WTC11 (cell line): ENCODE results near the gene PDE8B. TPM values are rescaled to one million over a fixed set of nuclear protein-coding genes. Genes with fewer than 3 reads are reported as not detected.

ENCODE experiments used
- ATAC-seq: fragments of 200-7000 bp; cut with Tn5 transposase; 2 replicates; pipeline ENCODE4 v1.10.0; 2021; ENCODE audit warnings: mild to moderate bottlenecking, moderate library complexity
- CTCF ChIA-PET: fragments of 300-600 bp; sonication (Branson Sonifier 250); formaldehyde crosslinking; loops from one replicate; lab custom pipeline; 2021; ENCODE audit warnings: antibody characterized with exemption; lab: Charles Lee
- POLR2A ChIA-PET: fragments of 350-600 bp; sonication (Branson Sonifier 250); formaldehyde crosslinking; loops from one replicate; lab custom pipeline; 2021; ENCODE audit warnings: antibody characterized with exemption; lab: Charles Lee
- DNase-seq: peaks from one replicate; pipeline ENCODE4 v3.0.0; 2021; ENCODE audit warnings: low spot score
- H3K27ac Mint-ChIP-seq: 2 replicates; pipeline ENCODE4 v1.8.0; 2021; ENCODE audit warnings: mixed read lengths
- H3K27me3 Mint-ChIP-seq: 2 replicates; pipeline ENCODE4 v1.8.0; 2021; ENCODE audit warnings: low read depth, mild to moderate bottlenecking, moderate library complexity, mixed read lengths
- H3K36me3 Mint-ChIP-seq: 2 replicates; pipeline ENCODE4 v1.8.0; 2021; ENCODE audit warnings: mixed read lengths
- H3K4me1 Mint-ChIP-seq: 2 replicates; pipeline ENCODE4 v1.8.0; 2022; ENCODE audit warnings: mixed read lengths
- H3K4me3 Mint-ChIP-seq: 2 replicates; pipeline ENCODE4 v1.8.0; 2021; ENCODE audit warnings: mild to moderate bottlenecking, moderate library complexity, mixed read lengths
- H3K9me3 Mint-ChIP-seq: 2 replicates; pipeline ENCODE4 v1.8.0; 2021; ENCODE audit warnings: mixed read lengths
- MLX ChIP-seq: sonication (generic); formaldehyde crosslinking; IDR thresholded peaks from 2 replicates; pipeline ENCODE4 v1.8.1; 2023; ENCODE audit warnings: mild to moderate bottlenecking, missing genetic modification reagents, moderate library complexity
- MYBL2 ChIP-seq: sonication (generic); formaldehyde crosslinking; IDR thresholded peaks from 2 replicates; pipeline ENCODE4 v1.8.1; 2023; ENCODE audit warnings: mild to moderate bottlenecking, moderate library complexity, missing genetic modification reagents
- PREB ChIP-seq: sonication (generic); formaldehyde crosslinking; IDR thresholded peaks from 2 replicates; pipeline ENCODE4 v1.8.1; 2022; ENCODE audit warnings: mild to moderate bottlenecking, missing genetic modification reagents, moderate library complexity, borderline replicate concordance
- RORB ChIP-seq: fragments of 250-450 bp; sonication (Bioruptor Pico); IDR thresholded peaks from 2 replicates; pipeline ENCODE4 v1.9.0; 2021; ENCODE audit warnings: mild to moderate bottlenecking
- TEAD1 ChIP-seq: sonication (generic); formaldehyde crosslinking; IDR thresholded peaks from 2 replicates; pipeline ENCODE4 v1.8.0; 2022; ENCODE audit warnings: mild to moderate bottlenecking, missing genetic modification reagents
- TP53 ChIP-seq: sonication (generic); formaldehyde crosslinking; IDR thresholded peaks from 2 replicates; pipeline ENCODE4 v1.8.1; 2023; ENCODE audit warnings: mild to moderate bottlenecking, missing genetic modification reagents
- ZBTB21 ChIP-seq: sonication (generic); formaldehyde crosslinking; IDR thresholded peaks from 2 replicates; pipeline ENCODE4 v1.8.1; 2023; ENCODE audit warnings: mild to moderate bottlenecking, missing genetic modification reagents, borderline replicate concordance
- ZNF121 ChIP-seq: sonication (generic); formaldehyde crosslinking; IDR thresholded peaks from 2 replicates; pipeline ENCODE4 v1.8.0; 2023; ENCODE audit warnings: missing genetic modification reagents
- total RNA-seq: library from RNA; stranded (reverse); gene quantifications from 3 replicates; pipeline ENCODE4 v1.2.3, GENCODE V29; 2021
- TF ChIP-seq, protein P1 (sequence below): sonication (generic); formaldehyde crosslinking; IDR thresholded peaks from 2 replicates; pipeline ENCODE4 v1.8.1; 2023; ENCODE audit warnings: mild to moderate bottlenecking, missing genetic modification reagents, borderline replicate concordance
- TF ChIP-seq, protein P2 (sequence below): sonication (generic); formaldehyde crosslinking; IDR thresholded peaks from 2 replicates; pipeline ENCODE4 v1.8.1; 2022; ENCODE audit warnings: low read depth, missing genetic modification reagents, borderline replicate concordance
- TF ChIP-seq, protein P3 (sequence below): sonication (generic); formaldehyde crosslinking; IDR thresholded peaks from 2 replicates; pipeline ENCODE4 v1.8.1; 2023; ENCODE audit warnings: mild to moderate bottlenecking, missing genetic modification reagents
- TF ChIP-seq, protein P4 (sequence below): sonication (generic); formaldehyde crosslinking; IDR thresholded peaks from 2 replicates; pipeline ENCODE4 v1.8.0; 2023; ENCODE audit warnings: missing genetic modification reagents

PDE8B gene
- total RNA-seq, 1 experiment from 2014 or later = 0.31 TPM

GRCh38 chr5:77355080-77355479 lies 144.6 kb downstream of the PDE8B start (continued):
- TF ChIP-seq, protein P1, sequence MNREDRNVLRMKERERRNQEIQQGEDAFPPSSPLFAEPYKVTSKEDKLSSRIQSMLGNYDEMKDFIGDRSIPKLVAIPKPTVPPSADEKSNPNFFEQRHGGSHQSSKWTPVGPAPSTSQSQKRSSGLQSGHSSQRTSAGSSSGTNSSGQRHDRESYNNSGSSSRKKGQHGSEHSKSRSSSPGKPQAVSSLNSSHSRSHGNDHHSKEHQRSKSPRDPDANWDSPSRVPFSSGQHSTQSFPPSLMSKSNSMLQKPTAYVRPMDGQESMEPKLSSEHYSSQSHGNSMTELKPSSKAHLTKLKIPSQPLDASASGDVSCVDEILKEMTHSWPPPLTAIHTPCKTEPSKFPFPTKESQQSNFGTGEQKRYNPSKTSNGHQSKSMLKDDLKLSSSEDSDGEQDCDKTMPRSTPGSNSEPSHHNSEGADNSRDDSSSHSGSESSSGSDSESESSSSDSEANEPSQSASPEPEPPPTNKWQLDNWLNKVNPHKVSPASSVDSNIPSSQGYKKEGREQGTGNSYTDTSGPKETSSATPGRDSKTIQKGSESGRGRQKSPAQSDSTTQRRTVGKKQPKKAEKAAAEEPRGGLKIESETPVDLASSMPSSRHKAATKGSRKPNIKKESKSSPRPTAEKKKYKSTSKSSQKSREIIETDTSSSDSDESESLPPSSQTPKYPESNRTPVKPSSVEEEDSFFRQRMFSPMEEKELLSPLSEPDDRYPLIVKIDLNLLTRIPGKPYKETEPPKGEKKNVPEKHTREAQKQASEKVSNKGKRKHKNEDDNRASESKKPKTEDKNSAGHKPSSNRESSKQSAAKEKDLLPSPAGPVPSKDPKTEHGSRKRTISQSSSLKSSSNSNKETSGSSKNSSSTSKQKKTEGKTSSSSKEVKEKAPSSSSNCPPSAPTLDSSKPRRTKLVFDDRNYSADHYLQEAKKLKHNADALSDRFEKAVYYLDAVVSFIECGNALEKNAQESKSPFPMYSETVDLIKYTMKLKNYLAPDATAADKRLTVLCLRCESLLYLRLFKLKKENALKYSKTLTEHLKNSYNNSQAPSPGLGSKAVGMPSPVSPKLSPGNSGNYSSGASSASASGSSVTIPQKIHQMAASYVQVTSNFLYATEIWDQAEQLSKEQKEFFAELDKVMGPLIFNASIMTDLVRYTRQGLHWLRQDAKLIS (CRISPR knock-in tag) = no peak
- TF ChIP-seq, protein P2, sequence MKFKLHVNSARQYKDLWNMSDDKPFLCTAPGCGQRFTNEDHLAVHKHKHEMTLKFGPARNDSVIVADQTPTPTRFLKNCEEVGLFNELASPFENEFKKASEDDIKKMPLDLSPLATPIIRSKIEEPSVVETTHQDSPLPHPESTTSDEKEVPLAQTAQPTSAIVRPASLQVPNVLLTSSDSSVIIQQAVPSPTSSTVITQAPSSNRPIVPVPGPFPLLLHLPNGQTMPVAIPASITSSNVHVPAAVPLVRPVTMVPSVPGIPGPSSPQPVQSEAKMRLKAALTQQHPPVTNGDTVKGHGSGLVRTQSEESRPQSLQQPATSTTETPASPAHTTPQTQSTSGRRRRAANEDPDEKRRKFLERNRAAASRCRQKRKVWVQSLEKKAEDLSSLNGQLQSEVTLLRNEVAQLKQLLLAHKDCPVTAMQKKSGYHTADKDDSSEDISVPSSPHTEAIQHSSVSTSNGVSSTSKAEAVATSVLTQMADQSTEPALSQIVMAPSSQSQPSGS = no peak

- H3K36me3 Mint-ChIP-seq = no peaks in the 10 kb centered on the region
- DNase-seq = no peak
- no peak overlapping the region for H3K4me3 Mint-ChIP-seq
- ChIA-PET POLR2A (no interaction called here), CTCF (no interaction called here)
- no peaks in the 10 kb centered on the region for H3K27me3 Mint-ChIP-seq
- no peaks in the 10 kb centered on the region for H3K4me1 Mint-ChIP-seq
- H3K9me3 Mint-ChIP-seq = no peaks in the 10 kb centered on the region
- no peak for TF ChIP-seq MLX
- TF ChIP-seq PREB = no peak
- no peak for TF ChIP-seq TEAD1 (CRISPR knock-in tag)
- TF ChIP-seq TP53 = no peak
- no peak for TF ChIP-seq RORB (CRISPR knock-in tag)
- TF ChIP-seq, protein P3, sequence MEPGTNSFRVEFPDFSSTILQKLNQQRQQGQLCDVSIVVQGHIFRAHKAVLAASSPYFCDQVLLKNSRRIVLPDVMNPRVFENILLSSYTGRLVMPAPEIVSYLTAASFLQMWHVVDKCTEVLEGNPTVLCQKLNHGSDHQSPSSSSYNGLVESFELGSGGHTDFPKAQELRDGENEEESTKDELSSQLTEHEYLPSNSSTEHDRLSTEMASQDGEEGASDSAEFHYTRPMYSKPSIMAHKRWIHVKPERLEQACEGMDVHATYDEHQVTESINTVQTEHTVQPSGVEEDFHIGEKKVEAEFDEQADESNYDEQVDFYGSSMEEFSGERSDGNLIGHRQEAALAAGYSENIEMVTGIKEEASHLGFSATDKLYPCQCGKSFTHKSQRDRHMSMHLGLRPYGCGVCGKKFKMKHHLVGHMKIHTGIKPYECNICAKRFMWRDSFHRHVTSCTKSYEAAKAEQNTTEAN (CRISPR knock-in tag) = no peak
- no peak for TF ChIP-seq MYBL2
- no peak for TF ChIP-seq ZBTB21 (CRISPR knock-in tag)
- TF ChIP-seq ZNF121 (CRISPR knock-in tag) = no peak
- no peak overlapping the region for H3K27ac Mint-ChIP-seq
- no peak for ATAC-seq
Measured at GRCh38 chr5:77355751-77356150, 145.3 kb downstream of the PDE8B start.

DNA sequence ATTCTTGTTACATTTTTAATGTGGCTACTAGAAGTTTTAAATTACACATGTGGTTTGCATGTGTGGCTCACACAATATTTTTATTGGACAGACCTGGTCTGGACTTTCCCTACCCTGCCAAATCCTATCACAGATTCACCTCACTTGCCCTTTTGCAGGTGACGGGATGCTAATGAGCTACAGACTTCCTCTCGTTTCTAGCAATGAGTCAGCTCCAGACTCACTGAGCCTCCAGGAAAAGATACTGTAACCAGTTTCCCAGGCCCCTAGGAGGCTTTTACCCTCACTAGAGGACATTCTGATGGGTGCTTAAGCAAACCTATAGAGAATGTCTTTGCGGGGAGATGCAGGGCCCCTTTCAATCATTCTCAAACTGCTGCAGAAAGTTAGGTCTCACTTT lies 146.3 kb downstream of the PDE8B start:
- no peaks in the 10 kb centered on the region for H3K36me3 Mint-ChIP-seq
- no peak overlapping the region for H3K4me3 Mint-ChIP-seq
- H3K9me3 Mint-ChIP-seq = no peaks in the 10 kb centered on the region
- no peak for TF ChIP-seq ZNF121 (CRISPR knock-in tag)
- TF ChIP-seq, protein P4, sequence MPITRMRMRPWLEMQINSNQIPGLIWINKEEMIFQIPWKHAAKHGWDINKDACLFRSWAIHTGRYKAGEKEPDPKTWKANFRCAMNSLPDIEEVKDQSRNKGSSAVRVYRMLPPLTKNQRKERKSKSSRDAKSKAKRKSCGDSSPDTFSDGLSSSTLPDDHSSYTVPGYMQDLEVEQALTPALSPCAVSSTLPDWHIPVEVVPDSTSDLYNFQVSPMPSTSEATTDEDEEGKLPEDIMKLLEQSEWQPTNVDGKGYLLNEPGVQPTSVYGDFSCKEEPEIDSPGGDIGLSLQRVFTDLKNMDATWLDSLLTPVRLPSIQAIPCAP = no peak
- H3K4me1 Mint-ChIP-seq = no peaks in the 10 kb centered on the region
- ChIA-PET POLR2A (no interaction called here), CTCF (interaction anchor here (0.9 kb wide), 1 partner anchor 136 kb away, joined by 3 read pairs; the partner anchor contains the start of gene WDR41)
- H3K27ac Mint-ChIP-seq = no peak overlapping the region
- H3K27me3 Mint-ChIP-seq = no peaks in the 10 kb centered on the region
- DNase-seq (no peak), ATAC-seq (no peak)
